Adrenal gland (tissue), 5 donors: ENCODE measurements around the gene ABHD17A.

Source experiments
- CTCF ChIP-seq, 6 experiments: fragments of 450-650 bp in 4 of 6; fragments of 200-600 bp in 2 of 6; sonication (generic) in 1 of 6; IDR thresholded peaks; 1 replicate in 5 of 6; 2 replicates in 1 of 6; pipeline versions ENCODE4 v1.5.1 to v1.8.0; 2016 to 2021; ENCODE audit warnings: antibody characterized with exemption in 6 of 6, mild to moderate bottlenecking in 2 of 6, moderate library complexity in 1 of 6
- POLR2A ChIP-seq, 2 donors: fragments of 450-650 bp; IDR thresholded peaks; one replicate each; pipeline ENCODE4 v1.6.1; 2017; ENCODE audit warnings: antibody characterized with exemption in 2 of 2, mild to moderate bottlenecking in 2 of 2, moderate library complexity in 1 of 2
- donor health status: DM: no; HTN: no; CAD: no.

- no peak for TF ChIP-seq POLR2A (IDR thresholded peaks at IDR 0.05)
- TF ChIP-seq CTCF (IDR thresholded peaks at IDR 0.05) = no peak
Observed at GRCh38 chr19:1901940-1902404, 16.7 kb upstream of the ABHD17A start.
